A673 (cell line): Measurements from ENCODE around the gene DNAH10. TPM values are rescaled to one million over a fixed set of nuclear protein-coding genes. Genes with fewer than 3 reads are reported as not detected.
A peak's percentile ranks its signal among the peaks of the same experiment; 100 is the strongest.

Source experiments
- BruUV-seq: library from RNA; stranded (reverse); fragments of 400-500 nt; replicated peaks from 2 replicates; lab custom pipeline; 2021; lab: Mats Ljungman, UMichigan
- CTCF ChIA-PET: fragments of 300-600 bp; sonication (Branson Sonifier 250); formaldehyde crosslinking; loops from one replicate; lab custom pipeline; 2022; ENCODE audit warnings: antibody characterized with exemption; lab: Charles Lee
- POLR2A ChIA-PET: fragments of 300-600 bp; sonication (Branson Sonifier 250); formaldehyde crosslinking; loops from one replicate; lab custom pipeline; 2022; ENCODE audit warnings: antibody characterized with exemption; ENCODE audit not compliant: low non-redundant PET; lab: Charles Lee
- DNase-seq: peaks from one replicate; pipeline ENCODE4 v3.0.0-alpha.2; 2015; ENCODE audit warnings: low spot score
- H3K27ac ChIP-seq: fragments of 200-600 bp; sonication (generic); 2 replicates; pipeline ENCODE4 v1.5.1; 2016; ENCODE audit warnings: mixed run types, low read depth, mild to moderate bottlenecking, mixed read lengths, antibody characterized with exemption, low read length; ENCODE audit not compliant: poor library complexity, severe bottlenecking
- H3K27me3 ChIP-seq: fragments of 200-600 bp; sonication (generic); replicated peaks from 2 replicates; pipeline ENCODE4 v1.6.1; 2017; ENCODE audit warnings: mixed run types, low read depth, mild to moderate bottlenecking, mixed read lengths, antibody characterized with exemption, low read length; ENCODE audit not compliant: insufficient read depth, poor library complexity
- H3K36me3 ChIP-seq: fragments of 200-600 bp; sonication (generic); 2 replicates; pipeline ENCODE4 v1.6.1; 2016; ENCODE audit warnings: mixed run types, mild to moderate bottlenecking, mixed read lengths, antibody characterized with exemption, low read length; ENCODE audit not compliant: insufficient read depth, poor library complexity, severe bottlenecking
- H3K4me1 ChIP-seq: fragments of 200-600 bp; sonication (generic); 2 replicates; pipeline ENCODE4 v1.6.1; 2017; ENCODE audit warnings: mixed run types, mild to moderate bottlenecking, mixed read lengths, antibody characterized with exemption, low read length; ENCODE audit not compliant: insufficient read depth, poor library complexity, severe bottlenecking
- H3K4me3 ChIP-seq: fragments of 200-600 bp; sonication (generic); 2 replicates; pipeline ENCODE4 v1.5.1; 2016; ENCODE audit warnings: low read depth, mixed run types, mild to moderate bottlenecking, mixed read lengths, low read length; ENCODE audit not compliant: poor library complexity, severe bottlenecking
- H3K9me3 ChIP-seq: fragments of 200-600 bp; sonication (generic); 2 replicates; pipeline ENCODE4 v1.6.1; 2016; ENCODE audit warnings: mixed run types, low read depth, mild to moderate bottlenecking, mixed read lengths, antibody characterized with exemption, low read length; ENCODE audit not compliant: poor library complexity, severe bottlenecking
- CTCF ChIP-seq: fragments of 300-800, 200-600 bp; sonication (generic); conservative IDR thresholded peaks from 2 replicates; pipeline ENCODE4 v1.5.1; 2017; ENCODE audit warnings: low read depth, mild to moderate bottlenecking, antibody characterized with exemption, low read length, moderate library complexity, mixed read lengths
- EZH2 ChIP-seq: fragments of 200-600 bp; sonication (generic); IDR thresholded peaks from 2 replicates; pipeline ENCODE4 v1.6.1; 2017; ENCODE audit warnings: borderline replicate concordance, low read depth, mild to moderate bottlenecking, mixed read lengths, antibody characterized with exemption, low read length; ENCODE audit not compliant: poor library complexity, severe bottlenecking
- intact Hi-C: fragments of 100-400 bp; cut with micrococcal nuclease; formaldehyde crosslinking; loops from one replicate; pipeline ENCODE4 v1.10.0; 2022; ENCODE audit not compliant: unreplicated experiment
- total RNA-seq: library from RNA; stranded (reverse); gene quantifications from 2 replicates; pipeline ENCODE4 v1.2.3, GENCODE V29; 2021

DNAH10 gene
- total RNA-seq, 1 experiment from 2014 or later, result 1.1 TPM

DNA sequence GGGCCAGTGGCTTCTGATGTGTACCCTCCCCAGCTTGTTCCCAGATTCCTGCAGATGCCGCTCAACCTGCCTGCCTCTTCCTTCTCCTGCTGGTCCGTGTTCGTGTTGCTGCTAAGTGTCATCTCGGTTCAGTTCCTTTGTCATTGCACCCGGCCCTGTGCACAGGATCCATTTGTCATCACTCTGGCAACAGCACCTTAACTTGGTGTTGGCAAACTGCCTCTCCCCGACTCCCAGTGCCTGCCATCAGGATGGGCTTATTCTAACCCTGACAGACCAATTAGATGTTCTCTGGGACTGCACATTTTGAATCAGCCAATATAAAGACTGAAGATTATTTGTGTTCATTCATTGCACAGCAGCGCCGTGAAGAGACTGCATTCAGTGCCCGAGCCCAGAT lies 137.3 kb downstream of the DNAH10 start:
- intact Hi-C loops, result no loop called here
- BruUV-seq, result no TSS peak
- H3K27ac ChIP-seq, result no peak overlapping the region
- H3K4me3 ChIP-seq, result no peak overlapping the region
- peaks cover 5% of the 10 kb centered on the region for H3K4me1 ChIP-seq
- no peak for DNase-seq
- H3K9me3 ChIP-seq, result no peaks in the 10 kb centered on the region
- no peaks in the 10 kb centered on the region for H3K27me3 ChIP-seq
- ChIA-PET CTCF (no interaction called here), POLR2A (no interaction called here)
- TF ChIP-seq CTCF (no peak), EZH2 (no peak)
- no peaks in the 10 kb centered on the region for H3K36me3 ChIP-seq

DNA sequence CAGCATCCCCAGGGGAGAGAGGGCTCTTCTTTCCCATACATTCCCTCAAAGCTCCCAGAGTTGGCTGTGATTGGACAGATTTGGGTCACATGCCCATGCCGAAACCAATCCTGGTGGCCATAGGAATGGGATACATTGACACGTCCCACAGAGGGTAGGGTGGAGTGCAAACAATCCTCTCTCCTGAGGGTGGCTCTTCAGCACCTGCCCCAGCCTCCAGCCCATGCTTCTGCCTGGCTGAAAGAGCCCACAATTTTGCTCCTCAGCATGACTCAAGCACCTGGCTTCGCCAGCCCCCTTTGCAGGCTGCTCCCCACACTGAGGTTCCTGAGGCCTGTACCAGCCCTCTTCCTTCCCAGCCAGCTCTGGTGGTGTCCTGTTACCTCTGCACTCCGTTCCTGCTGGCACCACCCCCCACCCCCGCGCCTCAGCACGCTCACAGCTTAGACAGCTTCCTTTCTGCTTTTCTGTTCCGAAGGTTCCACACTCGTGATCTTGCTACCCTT lies 138.8 kb downstream of the DNAH10 start:
- Histone ChIP-seq H3K36me3 (no peaks in the 10 kb centered on the region), H3K4me3 (no peak overlapping the region), H3K27me3 (no peaks in the 10 kb centered on the region), H3K4me1 (peaks cover 5% of the 10 kb centered on the region), H3K9me3 (no peaks in the 10 kb centered on the region), H3K27ac (no peak overlapping the region)
- peak; percentile 41 for DNase-seq
- CTCF ChIA-PET, result no interaction called here
- POLR2A ChIA-PET, result no interaction called here
- intact Hi-C loops, result no loop called here
- TF ChIP-seq EZH2, result no peak
- no peak for TF ChIP-seq CTCF
- no TSS peak for BruUV-seq

DNA sequence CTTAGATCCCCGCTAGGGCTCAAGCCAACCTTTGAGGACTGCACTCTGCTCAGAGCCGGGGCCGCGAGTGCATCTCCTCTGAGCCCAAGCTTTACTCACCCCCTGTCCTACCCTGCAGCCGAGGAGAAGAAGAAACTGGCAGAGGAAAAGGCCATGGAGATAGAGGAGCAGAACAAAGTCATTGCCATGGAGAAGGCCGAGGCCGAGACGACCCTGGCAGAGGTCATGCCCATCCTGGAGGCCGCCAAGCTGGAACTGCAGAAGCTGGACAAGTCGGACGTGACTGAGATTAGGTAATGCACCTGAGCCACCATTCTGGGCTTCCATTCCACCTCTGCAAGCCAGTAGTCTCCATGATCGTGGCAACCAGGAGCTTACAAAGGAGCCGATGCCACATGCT lies 140.7 kb downstream of the DNAH10 start:
- TF ChIP-seq EZH2 (no peak), CTCF (no peak)
- intact Hi-C loops, result no loop called here
- no peak for DNase-seq
- H3K9me3 ChIP-seq, result no peaks in the 10 kb centered on the region
- BruUV-seq, result no TSS peak
- H3K4me3 ChIP-seq, result no peak overlapping the region
- no peak overlapping the region for H3K27ac ChIP-seq
- no peaks in the 10 kb centered on the region for H3K27me3 ChIP-seq
- H3K4me1 ChIP-seq, result peaks cover 5% of the 10 kb centered on the region
- H3K36me3 ChIP-seq, result no peaks in the 10 kb centered on the region
- CTCF ChIA-PET, result no interaction called here
- POLR2A ChIA-PET, result no interaction called here
